LNCaP clone FGC (cell line): ENCODE results near the gene ABI3.

Source experiments
- DNase-seq: peaks from one replicate; pipeline ENCODE4 v3.0.0-alpha.2; 2011; ENCODE audit warnings: low read depth
- H3K4me3 ChIP-seq: 2 replicates; pipeline ENCODE4 v1.5.1; 2011; ENCODE audit warnings: mild to moderate bottlenecking, low read depth, low read length, control low read depth
- CTCF ChIP-seq: IDR thresholded peaks from 2 replicates; pipeline ENCODE4 v1.5.1; 2012; ENCODE audit warnings: mild to moderate bottlenecking; ENCODE audit not compliant: control insufficient read depth, insufficient read depth; ENCODE audit errors: extremely low read depth

The ABI3 gene

GRCh38 chr17:49226771-49227435 lies 16.4 kb downstream of the ABI3 start:
- H3K4me3 ChIP-seq, result no peak overlapping the region
- no peak for TF ChIP-seq CTCF
- DNase-seq, result no peak

DNA sequence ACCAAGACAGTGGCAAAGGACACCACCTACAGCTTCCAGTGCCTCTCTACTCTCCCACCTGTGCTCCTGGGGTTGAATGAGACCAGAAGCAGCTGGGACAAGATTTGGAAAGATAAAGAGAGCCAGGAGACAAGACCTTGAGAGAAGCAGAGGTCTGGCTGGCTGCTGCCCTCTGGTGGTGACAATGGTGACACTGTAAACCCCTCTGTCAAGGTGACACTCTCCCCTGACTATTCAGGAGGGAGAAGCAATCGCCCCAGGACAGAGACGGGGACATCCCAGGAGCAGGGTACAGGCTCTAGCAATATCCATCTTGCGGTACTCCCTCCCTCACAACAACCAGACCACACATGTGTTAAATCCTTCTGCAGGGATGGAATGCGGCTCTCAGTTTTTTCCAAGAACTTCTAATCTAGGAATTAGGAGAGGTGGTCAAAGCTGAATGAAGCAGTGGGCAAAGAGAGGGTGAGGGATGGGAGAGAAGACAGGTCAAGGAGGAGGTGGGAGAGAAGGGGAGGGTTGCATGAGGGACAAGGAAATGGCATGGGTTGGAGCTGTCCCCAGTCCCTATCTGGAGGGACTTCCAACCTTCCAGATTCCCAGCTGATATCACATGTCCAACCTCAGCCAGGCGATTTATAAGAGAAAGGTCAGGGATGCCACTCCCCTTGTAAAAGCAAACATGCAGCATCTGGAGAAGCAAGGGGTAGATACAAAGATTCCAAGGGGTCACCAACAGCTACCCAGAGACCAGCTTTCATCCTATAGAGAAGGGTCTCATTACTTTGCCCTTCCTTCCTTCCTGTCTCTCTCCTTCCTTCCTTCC lies 17.1 kb downstream of the ABI3 start:
- TF ChIP-seq CTCF, result peak; percentile 89
- no peak overlapping the region for H3K4me3 ChIP-seq
- peak; percentile 31 for DNase-seq

GRCh38 chr17:49229076-49229804 lies 18.7 kb downstream of the ABI3 start:
- H3K4me3 ChIP-seq, result no peak overlapping the region
- TF ChIP-seq CTCF, result no peak
- no peak for DNase-seq

GRCh38 chr17:49229805-49230600 lies 19.5 kb downstream of the ABI3 start:
- no peak for TF ChIP-seq CTCF
- DNase-seq, result no peak
- peak overlapping the region; percentile 64 for H3K4me3 ChIP-seq

GRCh38 chr17:49230636-49231562 lies 20.4 kb downstream of the ABI3 start, which contains the start of gene PHOSPHO1:
TSS of gene PHOSPHO1 (minus strand) at chr17:49230787. CDS start at chr17:49226691, 4,096 bp downstream.
- H3K4me3 ChIP-seq, result peak within 1 kb of the TSS; percentile 64
- TF ChIP-seq CTCF, result no peak
- no peak for DNase-seq

DNA sequence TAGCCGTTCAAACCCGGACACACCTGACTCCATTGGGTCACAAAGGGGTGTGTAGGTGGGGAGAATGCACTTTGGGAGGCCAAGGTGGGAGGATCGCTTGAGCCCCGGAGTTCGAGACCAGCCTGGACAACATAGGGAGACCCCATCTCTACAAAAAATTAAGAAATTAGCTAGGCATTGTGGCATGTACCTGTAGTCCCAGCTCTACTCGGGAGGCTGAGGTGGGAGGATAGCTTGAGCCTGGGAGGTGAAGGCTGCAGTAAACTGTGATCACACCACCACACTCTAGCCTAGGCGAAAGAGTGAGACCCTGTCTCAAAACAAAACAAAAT lies 21.0 kb downstream of the ABI3 start:
- no peak for DNase-seq
- TF ChIP-seq CTCF, result no peak
- no peak overlapping the region; the same call in 1 of the 2 replicates for H3K4me3 ChIP-seq
